Loucy (cell line): Measurements from ENCODE around the gene PPP2R5B.
A peak's percentile ranks its signal among the peaks of the same experiment; 100 is the strongest.

Experiments
- H2AFZ ChIP-seq: fragments of 200-600 bp; sonication (generic); 2 replicates; pipeline ENCODE4 v1.6.0; 2016; ENCODE audit warnings: antibody characterized with exemption, mild to moderate bottlenecking, low read length, moderate library complexity
- H3F3A ChIP-seq: fragments of 200-600 bp; 2 replicates; pipeline ENCODE4 v1.6.0; 2016; ENCODE audit warnings: antibody characterized with exemption, low read depth, mild to moderate bottlenecking
- H3K27me3 ChIP-seq: fragments of 200-600 bp; sonication (generic); 2 replicates; pipeline ENCODE4 v1.6.1; 2014; ENCODE audit warnings: low read length, mild to moderate bottlenecking; ENCODE audit not compliant: insufficient read depth, poor library complexity, severe bottlenecking
- H3K36me3 ChIP-seq: fragments of 200-600 bp; sonication (generic); 2 replicates; pipeline ENCODE4 v1.6.1; 2016; ENCODE audit warnings: low read length; ENCODE audit not compliant: insufficient read depth
- H3K4me1 ChIP-seq: fragments of 200-600 bp; sonication (generic); 2 replicates; pipeline ENCODE4 v1.5.1; 2014; ENCODE audit warnings: low read length, mild to moderate bottlenecking; ENCODE audit not compliant: insufficient read depth, poor library complexity, severe bottlenecking
- H3K4me2 ChIP-seq: fragments of 200-600 bp; sonication (generic); 2 replicates; pipeline ENCODE4 v1.6.0; 2014; ENCODE audit warnings: antibody characterized with exemption, low read length, low read depth, mild to moderate bottlenecking; ENCODE audit not compliant: poor library complexity, severe bottlenecking
- H3K4me3 ChIP-seq: fragments of 200-600 bp; sonication (generic); 2 replicates; pipeline ENCODE4 v1.5.1; 2014; ENCODE audit warnings: low read length, mild to moderate bottlenecking, mixed read lengths; ENCODE audit not compliant: poor library complexity, severe bottlenecking
- H3K79me2 ChIP-seq: fragments of 200-600 bp; sonication (generic); 2 replicates; pipeline ENCODE4 v1.6.1; 2014; ENCODE audit warnings: low read length; ENCODE audit not compliant: insufficient read depth
- H3K9ac ChIP-seq: fragments of 200-600 bp; sonication (generic); 2 replicates; pipeline ENCODE4 v1.6.0; 2014; ENCODE audit warnings: mild to moderate bottlenecking, low read depth, low read length, moderate library complexity; ENCODE audit not compliant: poor library complexity, severe bottlenecking
- H3K9me2 ChIP-seq: fragments of 200-600 bp; sonication (generic); replicated peaks from 2 replicates; pipeline ENCODE4 v1.6.1; 2016; ENCODE audit warnings: low read depth, low read length, mixed read lengths
- H3K9me3 ChIP-seq: fragments of 200-600 bp; sonication (generic); 2 replicates; pipeline ENCODE4 v1.6.1; 2014; ENCODE audit warnings: mild to moderate bottlenecking, antibody characterized with exemption, low read length, low read depth; ENCODE audit not compliant: insufficient read depth
- H4K20me1 ChIP-seq: fragments of 200-600 bp; sonication (generic); 2 replicates; pipeline ENCODE4 v1.6.0; 2014; ENCODE audit warnings: antibody characterized with exemption, low read length, mild to moderate bottlenecking; ENCODE audit not compliant: insufficient read depth, poor library complexity, severe bottlenecking
- CTCF ChIP-seq: fragments of 200-600 bp; sonication (generic); conservative IDR thresholded peaks from 2 replicates; pipeline ENCODE4 v1.5.1; 2014; ENCODE audit warnings: mild to moderate bottlenecking, antibody characterized with exemption, low read length
- EZH2phosphoT487 ChIP-seq: fragments of 200-600 bp; IDR thresholded peaks from 2 replicates; pipeline ENCODE4 v1.6.1; 2018; ENCODE audit warnings: antibody characterized with exemption, mild to moderate bottlenecking, moderate library complexity, borderline replicate concordance

Gene PPP2R5B

GRCh38 chr11:64887757-64888405 lies 36.6 kb upstream of the PPP2R5B start:
- Histone ChIP-seq H3K4me1 (peaks cover 11% of the 10 kb centered on the region), H3K36me3 (no peaks in the 10 kb centered on the region), H3K79me2 (no peaks in the 10 kb centered on the region), H3F3A (no peaks in the 10 kb centered on the region), H3K9me3 (no peaks in the 10 kb centered on the region), H3K9me2 (no peaks in the 10 kb centered on the region), H2AFZ (peak overlapping the region; percentile 78), H4K20me1 (no peaks in the 10 kb centered on the region), H3K4me2 (peak overlapping the region; percentile 68), H3K9ac (peak overlapping the region; percentile 41), H3K27me3 (no peaks in the 10 kb centered on the region), H3K4me3 (peak overlapping the region; percentile 64)
- no peak for TF ChIP-seq EZH2phosphoT487
- TF ChIP-seq CTCF: peak; percentile 76

GRCh38 chr11:64888406-64888728 lies 36.1 kb upstream of the PPP2R5B start:
- Histone ChIP-seq H3K9me3 (no peaks in the 10 kb centered on the region), H3K9me2 (no peaks in the 10 kb centered on the region), H3K4me3 (peak overlapping the region; percentile 64), H3K4me2 (peak overlapping the region; percentile 68), H2AFZ (peak overlapping the region; percentile 78), H3F3A (no peaks in the 10 kb centered on the region), H3K27me3 (no peaks in the 10 kb centered on the region), H3K4me1 (peaks cover 11% of the 10 kb centered on the region), H3K36me3 (no peaks in the 10 kb centered on the region), H3K79me2 (no peaks in the 10 kb centered on the region), H3K9ac (peak overlapping the region; percentile 41), H4K20me1 (no peaks in the 10 kb centered on the region)
- TF ChIP-seq CTCF (no peak), EZH2phosphoT487 (no peak)

DNA sequence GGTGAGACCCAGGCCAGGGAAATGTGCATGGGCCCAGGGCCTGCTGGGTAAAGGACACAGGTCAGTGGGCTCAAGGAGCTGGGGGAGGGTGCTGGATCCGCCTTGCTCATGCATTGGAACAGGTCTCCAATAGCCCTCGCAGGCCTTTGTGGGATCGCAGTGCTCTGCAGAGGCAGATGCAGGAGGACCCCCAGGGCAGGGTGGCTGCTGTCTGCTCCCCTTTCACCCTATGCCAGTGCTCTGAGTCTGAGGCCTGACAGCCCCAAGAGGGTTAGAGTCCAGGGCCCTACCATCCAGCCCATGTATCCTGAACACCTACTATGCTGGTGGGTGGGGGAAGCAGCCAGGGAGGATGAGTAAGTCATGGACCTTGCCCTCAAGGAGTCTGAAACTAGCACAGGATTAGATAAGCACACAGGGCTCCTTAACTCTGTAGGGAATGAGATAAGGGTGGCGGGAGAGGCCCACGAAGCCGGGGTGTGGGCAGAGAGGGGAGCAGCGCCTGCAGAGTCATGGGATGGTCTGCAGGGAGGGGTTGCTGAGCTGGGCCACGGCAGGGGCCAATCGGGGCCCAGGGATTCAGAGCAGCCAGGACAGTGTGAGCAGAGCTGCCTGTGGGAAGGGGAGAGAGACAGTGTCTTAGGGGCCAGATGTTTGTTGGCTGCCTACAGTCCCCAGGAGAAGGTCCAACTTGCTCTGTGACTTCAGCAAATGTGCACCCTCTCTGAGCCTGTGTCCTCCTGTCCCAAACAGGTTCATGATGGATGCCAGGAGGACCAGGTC lies 35.6 kb upstream of the PPP2R5B start:
- no peak overlapping the region for H3K4me2 ChIP-seq
- H3K9ac ChIP-seq: no peak overlapping the region

More for the DNA sequence above, 35.6 kb upstream of the PPP2R5B start:
- no peak for TF ChIP-seq EZH2phosphoT487
- no peak for TF ChIP-seq CTCF
- Histone ChIP-seq H3K9me3 (no peaks in the 10 kb centered on the region), H3K36me3 (no peaks in the 10 kb centered on the region), H3K9me2 (no peaks in the 10 kb centered on the region), H3K79me2 (no peaks in the 10 kb centered on the region), H2AFZ (no peak overlapping the region), H3K4me3 (no peak overlapping the region), H3K27me3 (no peaks in the 10 kb centered on the region), H4K20me1 (no peaks in the 10 kb centered on the region), H3F3A (no peaks in the 10 kb centered on the region), H3K4me1 (peaks cover 11% of the 10 kb centered on the region)
